SK-N-SH treated with all-trans-retinoic acid at 6 μM for 48 hours (cell line): Measurements from ENCODE around the gene SMYD2.

Source experiments
- ARNTL ChIP-seq: fragments of 450-650 bp; formaldehyde crosslinking; IDR thresholded peaks from 2 replicates; pipeline ENCODE4 v1.5.0; 2020; ENCODE audit warnings: low read depth, mild to moderate bottlenecking, moderate library complexity, borderline replicate concordance
- BACH2 ChIP-seq: fragments of 250-450 bp; sonication (Bioruptor Pico); IDR thresholded peaks from 2 replicates; pipeline ENCODE4 v1.9.0; 2021; ENCODE audit warnings: mild to moderate bottlenecking, borderline replicate concordance
- CSDC2 ChIP-seq: fragments of 250-450 bp; sonication (Bioruptor Pico); IDR thresholded peaks from 2 replicates; pipeline ENCODE4 v1.5.0; 2020; ENCODE audit warnings: mild to moderate bottlenecking, moderate library complexity
- ISL1 ChIP-seq: fragments of 250-450 bp; sonication (Bioruptor Pico); IDR thresholded peaks from 2 replicates; pipeline ENCODE4 v2.1.2; 2022; ENCODE audit warnings: mild to moderate bottlenecking, moderate library complexity
- OSR1 ChIP-seq: fragments of 250-450 bp; sonication (Bioruptor Pico); IDR thresholded peaks from 2 replicates; pipeline ENCODE4 v1.8.0; 2022; ENCODE audit warnings: moderate library complexity, mild to moderate bottlenecking, inconsistent platforms
- SNAI2 ChIP-seq: fragments of 250-450 bp; sonication (Bioruptor Pico); IDR thresholded peaks from 2 replicates; pipeline ENCODE4 v1.5.0; 2020; ENCODE audit warnings: mild to moderate bottlenecking, moderate library complexity
- TOX ChIP-seq: fragments of 250-450 bp; sonication (Bioruptor Pico); IDR thresholded peaks from 2 replicates; pipeline ENCODE4 v1.8.0; 2021; ENCODE audit warnings: mild to moderate bottlenecking, moderate library complexity, borderline replicate concordance
- ZFP3 ChIP-seq: fragments of 250-450 bp; sonication (Bioruptor Pico); IDR thresholded peaks from 2 replicates; pipeline ENCODE4 v1.5.0; 2020; ENCODE audit warnings: mild to moderate bottlenecking, moderate library complexity
- ZFP30 ChIP-seq: fragments of 450-650 bp; formaldehyde crosslinking; IDR thresholded peaks from 2 replicates; pipeline ENCODE4 v1.5.0; 2022; ENCODE audit warnings: mild to moderate bottlenecking, moderate library complexity
- ZNF8 ChIP-seq: fragments of 450-650 bp; formaldehyde crosslinking; IDR thresholded peaks from 2 replicates; pipeline ENCODE4 v1.5.0; 2020; ENCODE audit warnings: mild to moderate bottlenecking, moderate library complexity
- TF ChIP-seq, protein P1 (sequence below): fragments of 250-450 bp; sonication (Bioruptor Pico); IDR thresholded peaks from 2 replicates; pipeline ENCODE4 v1.8.0; 2020; ENCODE audit warnings: mild to moderate bottlenecking, moderate library complexity, borderline replicate concordance
- TF ChIP-seq, protein P2 (sequence below): fragments of 250-450 bp; sonication (Bioruptor Pico); IDR thresholded peaks from 2 replicates; pipeline ENCODE4 v1.5.1; 2021; ENCODE audit warnings: mild to moderate bottlenecking, moderate library complexity
- TF ChIP-seq, protein P3 (sequence below): fragments of 250-450 bp; sonication (Bioruptor Pico); IDR thresholded peaks from 2 replicates; pipeline ENCODE4 v1.8.0; 2021; ENCODE audit warnings: low read depth, mild to moderate bottlenecking, moderate library complexity, borderline replicate concordance
- TF ChIP-seq, protein P4 (sequence below): fragments of 250-450 bp; sonication (Bioruptor Pico); IDR thresholded peaks from 2 replicates; pipeline ENCODE4 v1.5.0; 2020; ENCODE audit warnings: mild to moderate bottlenecking, moderate library complexity

DNA sequence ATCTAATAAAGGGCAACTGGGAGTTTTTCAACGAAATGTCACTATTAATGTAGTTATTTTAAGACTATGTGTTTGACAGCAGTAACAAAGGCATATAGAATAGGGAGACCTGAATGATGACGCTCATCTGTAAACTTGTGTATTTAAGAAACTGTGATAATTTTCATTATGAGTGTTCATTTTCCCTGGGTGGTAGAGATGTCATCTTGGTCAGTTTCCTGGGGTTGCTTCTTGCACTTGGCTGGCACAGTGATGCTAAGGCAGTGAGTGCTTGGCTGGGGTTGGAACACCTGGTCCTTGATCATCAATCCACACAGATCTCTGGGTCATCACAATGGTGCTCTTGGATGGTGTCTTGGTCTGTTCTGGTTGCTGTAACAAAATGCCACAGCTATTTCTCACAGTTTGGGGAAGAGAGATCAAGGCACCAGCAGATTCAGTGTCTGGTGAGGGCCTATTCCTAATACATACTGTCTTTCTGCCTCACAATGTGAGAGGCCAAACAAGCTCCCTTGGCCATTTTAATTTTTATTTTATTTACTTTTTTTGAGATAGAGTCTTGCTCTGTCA is 7.9 kb upstream of the SMYD2 start:
- TF ChIP-seq, protein P1, sequence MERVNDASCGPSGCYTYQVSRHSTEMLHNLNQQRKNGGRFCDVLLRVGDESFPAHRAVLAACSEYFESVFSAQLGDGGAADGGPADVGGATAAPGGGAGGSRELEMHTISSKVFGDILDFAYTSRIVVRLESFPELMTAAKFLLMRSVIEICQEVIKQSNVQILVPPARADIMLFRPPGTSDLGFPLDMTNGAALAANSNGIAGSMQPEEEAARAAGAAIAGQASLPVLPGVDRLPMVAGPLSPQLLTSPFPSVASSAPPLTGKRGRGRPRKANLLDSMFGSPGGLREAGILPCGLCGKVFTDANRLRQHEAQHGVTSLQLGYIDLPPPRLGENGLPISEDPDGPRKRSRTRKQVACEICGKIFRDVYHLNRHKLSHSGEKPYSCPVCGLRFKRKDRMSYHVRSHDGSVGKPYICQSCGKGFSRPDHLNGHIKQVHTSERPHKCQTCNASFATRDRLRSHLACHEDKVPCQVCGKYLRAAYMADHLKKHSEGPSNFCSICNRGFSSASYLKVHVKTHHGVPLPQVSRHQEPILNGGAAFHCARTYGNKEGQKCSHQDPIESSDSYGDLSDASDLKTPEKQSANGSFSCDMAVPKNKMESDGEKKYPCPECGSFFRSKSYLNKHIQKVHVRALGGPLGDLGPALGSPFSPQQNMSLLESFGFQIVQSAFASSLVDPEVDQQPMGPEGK (CRISPR knock-in tag) = no peak
- TF ChIP-seq OSR1 (no peak), ZFP3 (no peak), CSDC2 (no peak), ZFP30 (CRISPR knock-in tag) (no peak), BACH2 (no peak), ARNTL (CRISPR knock-in tag) (no peak), TOX (CRISPR knock-in tag) (no peak), ISL1 (CRISPR knock-in tag) (no peak), SNAI2 (no peak), ZNF8 (CRISPR knock-in tag) (no peak)
- TF ChIP-seq, protein P2, sequence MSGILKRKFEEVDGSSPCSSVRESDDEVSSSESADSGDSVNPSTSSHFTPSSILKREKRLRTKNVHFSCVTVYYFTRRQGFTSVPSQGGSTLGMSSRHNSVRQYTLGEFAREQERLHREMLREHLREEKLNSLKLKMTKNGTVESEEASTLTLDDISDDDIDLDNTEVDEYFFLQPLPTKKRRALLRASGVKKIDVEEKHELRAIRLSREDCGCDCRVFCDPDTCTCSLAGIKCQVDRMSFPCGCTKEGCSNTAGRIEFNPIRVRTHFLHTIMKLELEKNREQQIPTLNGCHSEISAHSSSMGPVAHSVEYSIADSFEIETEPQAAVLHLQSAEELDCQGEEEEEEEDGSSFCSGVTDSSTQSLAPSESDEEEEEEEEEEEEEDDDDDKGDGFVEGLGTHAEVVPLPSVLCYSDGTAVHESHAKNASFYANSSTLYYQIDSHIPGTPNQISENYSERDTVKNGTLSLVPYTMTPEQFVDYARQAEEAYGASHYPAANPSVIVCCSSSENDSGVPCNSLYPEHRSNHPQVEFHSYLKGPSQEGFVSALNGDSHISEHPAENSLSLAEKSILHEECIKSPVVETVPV = no peak
- TF ChIP-seq, protein P3, sequence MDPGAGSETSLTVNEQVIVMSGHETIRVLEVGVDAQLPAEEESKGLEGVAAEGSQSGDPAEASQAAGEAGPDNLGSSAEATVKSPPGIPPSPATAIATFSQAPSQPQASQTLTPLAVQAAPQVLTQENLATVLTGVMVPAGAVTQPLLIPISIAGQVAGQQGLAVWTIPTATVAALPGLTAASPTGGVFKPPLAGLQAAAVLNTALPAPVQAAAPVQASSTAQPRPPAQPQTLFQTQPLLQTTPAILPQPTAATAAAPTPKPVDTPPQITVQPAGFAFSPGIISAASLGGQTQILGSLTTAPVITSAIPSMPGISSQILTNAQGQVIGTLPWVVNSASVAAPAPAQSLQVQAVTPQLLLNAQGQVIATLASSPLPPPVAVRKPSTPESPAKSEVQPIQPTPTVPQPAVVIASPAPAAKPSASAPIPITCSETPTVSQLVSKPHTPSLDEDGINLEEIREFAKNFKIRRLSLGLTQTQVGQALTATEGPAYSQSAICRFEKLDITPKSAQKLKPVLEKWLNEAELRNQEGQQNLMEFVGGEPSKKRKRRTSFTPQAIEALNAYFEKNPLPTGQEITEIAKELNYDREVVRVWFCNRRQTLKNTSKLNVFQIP (CRISPR knock-in tag) = no peak
- TF ChIP-seq, protein P4, sequence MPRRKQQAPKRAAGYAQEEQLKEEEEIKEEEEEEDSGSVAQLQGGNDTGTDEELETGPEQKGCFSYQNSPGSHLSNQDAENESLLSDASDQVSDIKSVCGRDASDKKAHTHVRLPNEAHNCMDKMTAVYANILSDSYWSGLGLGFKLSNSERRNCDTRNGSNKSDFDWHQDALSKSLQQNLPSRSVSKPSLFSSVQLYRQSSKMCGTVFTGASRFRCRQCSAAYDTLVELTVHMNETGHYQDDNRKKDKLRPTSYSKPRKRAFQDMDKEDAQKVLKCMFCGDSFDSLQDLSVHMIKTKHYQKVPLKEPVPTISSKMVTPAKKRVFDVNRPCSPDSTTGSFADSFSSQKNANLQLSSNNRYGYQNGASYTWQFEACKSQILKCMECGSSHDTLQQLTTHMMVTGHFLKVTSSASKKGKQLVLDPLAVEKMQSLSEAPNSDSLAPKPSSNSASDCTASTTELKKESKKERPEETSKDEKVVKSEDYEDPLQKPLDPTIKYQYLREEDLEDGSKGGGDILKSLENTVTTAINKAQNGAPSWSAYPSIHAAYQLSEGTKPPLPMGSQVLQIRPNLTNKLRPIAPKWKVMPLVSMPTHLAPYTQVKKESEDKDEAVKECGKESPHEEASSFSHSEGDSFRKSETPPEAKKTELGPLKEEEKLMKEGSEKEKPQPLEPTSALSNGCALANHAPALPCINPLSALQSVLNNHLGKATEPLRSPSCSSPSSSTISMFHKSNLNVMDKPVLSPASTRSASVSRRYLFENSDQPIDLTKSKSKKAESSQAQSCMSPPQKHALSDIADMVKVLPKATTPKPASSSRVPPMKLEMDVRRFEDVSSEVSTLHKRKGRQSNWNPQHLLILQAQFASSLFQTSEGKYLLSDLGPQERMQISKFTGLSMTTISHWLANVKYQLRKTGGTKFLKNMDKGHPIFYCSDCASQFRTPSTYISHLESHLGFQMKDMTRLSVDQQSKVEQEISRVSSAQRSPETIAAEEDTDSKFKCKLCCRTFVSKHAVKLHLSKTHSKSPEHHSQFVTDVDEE (CRISPR knock-in tag) = no peak
